NT2/D1 (cell line): ENCODE results near the gene CLEC16A.

Experiments used
- DNase-seq: peaks from one replicate; pipeline ENCODE4 v3.0.0-alpha.2; 2011; ENCODE audit warnings: low read depth, low spot score
- H3K27me3 ChIP-seq: 2 replicates; pipeline ENCODE4 v1.6.0; 2011; ENCODE audit warnings: mild to moderate bottlenecking; ENCODE audit not compliant: insufficient read length, insufficient read depth
- H3K36me3 ChIP-seq: 2 replicates; pipeline ENCODE4 v1.6.1; 2011; ENCODE audit warnings: mild to moderate bottlenecking, low read length, mixed read lengths; ENCODE audit not compliant: insufficient read depth, insufficient read length
- H3K4me1 ChIP-seq: 2 replicates; pipeline ENCODE4 v1.5.1; 2011; ENCODE audit not compliant: insufficient read depth, insufficient read length
- H3K4me3 ChIP-seq: 2 replicates; pipeline ENCODE4 v1.5.1; 2011; ENCODE audit warnings: low read depth; ENCODE audit not compliant: insufficient read length
- H3K9ac ChIP-seq: 2 replicates; pipeline ENCODE4 v1.6.0; 2011; ENCODE audit warnings: low read depth; ENCODE audit not compliant: insufficient read length
- H3K9me3 ChIP-seq: 2 replicates; pipeline ENCODE4 v1.5.1; 2011; ENCODE audit warnings: mild to moderate bottlenecking, low read length; ENCODE audit not compliant: insufficient read depth
- SUZ12 ChIP-seq: IDR thresholded peaks from 2 replicates; pipeline ENCODE4 v1.6.1; 2011; ENCODE audit not compliant: insufficient read length, insufficient read depth; ENCODE audit errors: extremely low read depth
- YY1 ChIP-seq: IDR thresholded peaks from 2 replicates; pipeline ENCODE4 v1.6.1; 2011; ENCODE audit not compliant: insufficient read length, insufficient read depth
- ZNF274 ChIP-seq: IDR thresholded peaks from 2 replicates; pipeline ENCODE4 v1.6.1; 2011; ENCODE audit warnings: mild to moderate bottlenecking, low read depth, low read length

The CLEC16A gene

GRCh38 chr16:11067697-11068141 is 123.4 kb downstream of the CLEC16A start:
- DNase-seq: no peak
- H3K27me3 ChIP-seq: no peaks in the 10 kb centered on the region
- no peaks in the 10 kb centered on the region for H3K9me3 ChIP-seq
- H3K9ac ChIP-seq: no peak overlapping the region
- H3K36me3 ChIP-seq: peaks cover 17% of the 10 kb centered on the region
- H3K4me3 ChIP-seq: no peak overlapping the region
- peaks cover 3% of the 10 kb centered on the region for H3K4me1 ChIP-seq
- TF ChIP-seq YY1: no peak
- no peak for TF ChIP-seq SUZ12
- no peak for TF ChIP-seq ZNF274

- Histone ChIP-seq H3K27me3 (no peaks in the 10 kb centered on the region), H3K36me3 (peaks cover 11% of the 10 kb centered on the region), H3K9ac (no peak overlapping the region), H3K9me3 (no peaks in the 10 kb centered on the region), H3K4me3 (no peak overlapping the region), H3K4me1 (peaks cover 9% of the 10 kb centered on the region)
- no peak for DNase-seq
- TF ChIP-seq YY1 (no peak), SUZ12 (no peak), ZNF274 (no peak)
These were observed 127.5 kb downstream of the CLEC16A start for GRCh38 chr16:11071829-11072228.

- no peak for DNase-seq
- H3K4me1 ChIP-seq: peaks cover 10% of the 10 kb centered on the region
These were observed 128.2 kb downstream of the CLEC16A start for GRCh38 chr16:11072420-11073153.

GRCh38 chr16:11073407-11073999 is 129.1 kb downstream of the CLEC16A start:
- H3K27me3 ChIP-seq: no peaks in the 10 kb centered on the region

More at GRCh38 chr16:11072420-11073153, 128.2 kb downstream of the CLEC16A start:
- Histone ChIP-seq H3K9ac (no peak overlapping the region), H3K27me3 (no peaks in the 10 kb centered on the region), H3K36me3 (peaks cover 11% of the 10 kb centered on the region), H3K4me3 (no peak overlapping the region), H3K9me3 (no peaks in the 10 kb centered on the region)
- TF ChIP-seq SUZ12 (no peak), YY1 (no peak), ZNF274 (no peak)

GRCh38 chr16:11074131-11074530 is 129.8 kb downstream of the CLEC16A start:
- Histone ChIP-seq H3K36me3 (peaks cover 8% of the 10 kb centered on the region), H3K4me1 (peaks cover 13% of the 10 kb centered on the region), H3K9me3 (no peaks in the 10 kb centered on the region), H3K9ac (no peak overlapping the region), H3K27me3 (no peaks in the 10 kb centered on the region), H3K4me3 (no peak overlapping the region)
- TF ChIP-seq YY1 (no peak), SUZ12 (no peak), ZNF274 (no peak)
- no peak for DNase-seq

More at GRCh38 chr16:11073407-11073999, 129.1 kb downstream of the CLEC16A start:
- no peaks in the 10 kb centered on the region for H3K9me3 ChIP-seq
- H3K4me3 ChIP-seq: no peak overlapping the region
- TF ChIP-seq YY1 (no peak), ZNF274 (no peak), SUZ12 (no peak)
- DNase-seq: no peak
- peaks cover 11% of the 10 kb centered on the region for H3K36me3 ChIP-seq
- no peak overlapping the region for H3K9ac ChIP-seq
- peaks cover 10% of the 10 kb centered on the region for H3K4me1 ChIP-seq

GRCh38 chr16:11075163-11075562 is 130.8 kb downstream of the CLEC16A start:
- Histone ChIP-seq H3K9me3 (no peaks in the 10 kb centered on the region), H3K27me3 (no peaks in the 10 kb centered on the region), H3K9ac (no peak overlapping the region), H3K4me1 (peaks cover 15% of the 10 kb centered on the region), H3K36me3 (peaks cover 9% of the 10 kb centered on the region), H3K4me3 (no peak overlapping the region)
- TF ChIP-seq YY1 (no peak), SUZ12 (no peak), ZNF274 (no peak)
- no peak for DNase-seq

- TF ChIP-seq YY1 (no peak), SUZ12 (no peak), ZNF274 (no peak)
- DNase-seq: no peak
- Histone ChIP-seq H3K9me3 (no peaks in the 10 kb centered on the region), H3K4me1 (peaks cover 15% of the 10 kb centered on the region), H3K27me3 (no peaks in the 10 kb centered on the region), H3K9ac (no peak overlapping the region), H3K36me3 (peaks cover 16% of the 10 kb centered on the region), H3K4me3 (no peak overlapping the region)
These were observed 132.1 kb downstream of the CLEC16A start for GRCh38 chr16:11076259-11077018.
